HEK293T (cell line): ENCODE results near the gene TNIP1.

Experiments used
- ARNT ChIP-seq: fragments of 450-650 bp; IDR thresholded peaks from 2 replicates; pipeline ENCODE4 v1.6.1; 2017; ENCODE audit warnings: mild to moderate bottlenecking
- BHLHE40 ChIP-seq: fragments of 450-650 bp; IDR thresholded peaks from 2 replicates; pipeline ENCODE4 v1.6.1; 2016; ENCODE audit warnings: mild to moderate bottlenecking, moderate library complexity, borderline replicate concordance
- CTBP1 ChIP-seq: fragments of 450-650 bp; IDR thresholded peaks from 2 replicates; pipeline ENCODE4 v1.6.1; 2016; ENCODE audit warnings: borderline replicate concordance
- ELF4 ChIP-seq: fragments of 450-650 bp; IDR thresholded peaks from 2 replicates; pipeline ENCODE4 v1.6.1; 2017; ENCODE audit warnings: antibody characterized with exemption
- FOXA1 ChIP-seq: fragments of 450-650 bp; IDR thresholded peaks from 2 replicates; pipeline ENCODE4 v1.6.1; 2016; ENCODE audit warnings: mild to moderate bottlenecking
- FOXM1 ChIP-seq: fragments of 450-650 bp; IDR thresholded peaks from 2 replicates; pipeline ENCODE4 v1.6.1; 2017; ENCODE audit warnings: mild to moderate bottlenecking, borderline replicate concordance
- HDGF ChIP-seq: fragments of 450-650 bp; IDR thresholded peaks from 2 replicates; pipeline ENCODE4 v1.6.1; 2017; ENCODE audit warnings: antibody characterized with exemption, borderline replicate concordance
- L3MBTL2 ChIP-seq: fragments of 450-650 bp; conservative IDR thresholded peaks from 2 replicates; pipeline ENCODE4 v1.6.1; 2016; ENCODE audit warnings: mild to moderate bottlenecking
- LEF1 ChIP-seq: fragments of 450-650 bp; IDR thresholded peaks from 2 replicates; pipeline ENCODE4 v1.6.1; 2017; ENCODE audit warnings: mild to moderate bottlenecking, borderline replicate concordance
- PKNOX1 ChIP-seq: fragments of 450-650 bp; IDR thresholded peaks from 2 replicates; pipeline ENCODE4 v1.6.1; 2016
- SP1 ChIP-seq: fragments of 450-650 bp; IDR thresholded peaks from 2 replicates; pipeline ENCODE4 v1.6.1; 2017
- SUZ12 ChIP-seq: fragments of 450-650 bp; IDR thresholded peaks from 2 replicates; pipeline ENCODE4 v1.6.1; 2016; ENCODE audit warnings: mild to moderate bottlenecking
- TARDBP ChIP-seq: fragments of 450-650 bp; IDR thresholded peaks from 2 replicates; pipeline ENCODE4 v1.6.1; 2016
- ZNF384 ChIP-seq: fragments of 450-650 bp; IDR thresholded peaks from 2 replicates; pipeline ENCODE4 v1.6.1; 2016

- TF ChIP-seq L3MBTL2 (no peak), SP1 (no peak), LEF1 (no peak), HDGF (no peak), BHLHE40 (no peak), ARNT (no peak), FOXM1 (no peak), PKNOX1 (no peak), TARDBP (no peak), FOXA1 (no peak), CTBP1 (no peak), ELF4 (no peak), ZNF384 (no peak), SUZ12 (no peak)
Observed at GRCh38 chr5:151033217-151033934, 47.5 kb downstream of the TNIP1 start.
